GM21528 (cell line): ENCODE results near the gene RALGAPA2.
"Not testable (repeated sequence)": the region's sequence is repeated elsewhere in the genome, so short reads cannot be mapped to it uniquely, and the experiment has no call there.

Experiments used
- ATAC-seq: cut with Tn5 transposase; IDR thresholded peaks from one replicate; pipeline ENCODE4 v1.9.1; 2021; ENCODE audit warnings: mild to moderate bottlenecking, moderate library complexity; ENCODE audit not compliant: unreplicated experiment, low FRiP score

RALGAPA2 gene

DNA sequence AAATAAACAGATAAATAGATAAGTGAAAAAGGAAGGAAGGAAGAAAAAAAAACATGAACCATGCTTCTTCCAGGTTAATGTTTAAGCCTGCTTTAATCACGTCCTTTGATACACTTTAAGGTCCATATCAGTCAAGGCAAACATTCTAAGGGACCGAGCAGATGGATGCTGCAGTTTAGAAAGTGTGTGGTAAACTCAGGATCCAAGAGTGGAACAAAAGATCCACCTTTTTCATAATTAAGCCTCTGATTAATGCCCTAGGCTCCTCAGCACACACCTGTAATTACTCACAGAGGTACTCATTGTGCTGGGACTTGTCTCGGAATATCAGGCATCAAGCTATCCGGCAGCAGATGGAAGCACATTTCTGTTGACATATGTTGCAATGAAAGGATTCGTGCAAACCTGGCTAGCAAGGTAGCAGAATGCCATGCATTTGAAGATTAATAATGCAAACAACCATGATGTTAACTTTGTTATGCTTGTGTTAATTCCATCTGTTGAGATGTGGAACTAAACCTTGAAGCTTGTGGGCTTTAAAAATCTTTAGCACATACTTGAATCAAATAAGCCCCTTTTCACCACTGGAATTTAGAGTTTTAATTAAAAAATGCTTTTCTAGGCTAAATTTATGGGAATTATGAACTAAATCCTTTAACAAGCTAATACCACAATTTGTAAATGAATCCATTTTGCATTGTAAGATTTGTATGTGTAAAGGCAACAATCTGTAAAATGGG is 163.7 kb downstream of the RALGAPA2 start:
- no peak for ATAC-seq

DNA sequence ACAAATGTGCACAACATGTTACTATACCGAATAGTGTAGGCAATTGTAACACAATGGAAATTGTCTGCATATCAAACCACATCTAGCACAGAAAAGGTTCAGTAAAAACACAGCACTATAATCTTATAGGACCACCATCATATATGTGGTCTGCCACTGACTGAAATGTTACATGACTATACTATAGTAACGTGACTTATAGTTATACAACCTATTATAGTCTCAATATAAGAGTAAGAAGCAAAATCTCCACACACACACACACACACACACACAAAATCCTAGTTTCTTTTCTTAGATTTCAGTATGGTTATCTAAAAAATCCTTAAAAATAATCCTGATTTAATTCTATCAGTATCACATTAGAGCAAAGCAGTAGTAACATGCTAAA is 164.6 kb downstream of the RALGAPA2 start:
- ATAC-seq: no peak

DNA sequence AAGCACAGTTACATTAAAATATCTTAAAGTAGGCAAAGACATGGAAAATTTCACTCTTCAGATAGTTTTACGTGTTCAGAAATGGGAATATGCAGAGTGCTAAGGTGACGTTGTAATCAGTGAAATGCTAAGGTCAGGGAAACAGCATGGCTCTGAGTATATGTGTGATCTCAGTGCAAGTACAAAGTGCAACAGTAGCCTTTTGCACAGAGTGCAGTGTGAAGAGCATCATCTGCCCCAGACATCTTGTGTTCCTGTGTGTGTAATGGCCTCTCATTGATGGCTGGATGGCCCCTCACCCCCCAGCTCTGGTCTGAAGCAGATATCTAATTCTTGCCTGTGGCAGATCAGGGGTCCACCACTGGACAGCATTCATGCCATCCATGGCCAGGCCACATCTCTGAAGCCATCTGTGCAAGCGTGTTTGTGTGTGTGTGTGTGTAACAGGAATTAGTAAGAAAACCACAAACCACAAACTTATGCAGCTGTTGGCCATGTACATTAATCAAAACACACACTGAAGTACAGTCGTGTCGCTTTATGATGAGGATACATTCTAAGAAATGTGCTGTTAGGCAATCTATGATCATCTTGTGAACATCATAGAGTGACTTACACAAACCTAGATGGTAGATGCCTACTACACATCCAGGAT is 165.1 kb downstream of the RALGAPA2 start:
- no peak for ATAC-seq

DNA sequence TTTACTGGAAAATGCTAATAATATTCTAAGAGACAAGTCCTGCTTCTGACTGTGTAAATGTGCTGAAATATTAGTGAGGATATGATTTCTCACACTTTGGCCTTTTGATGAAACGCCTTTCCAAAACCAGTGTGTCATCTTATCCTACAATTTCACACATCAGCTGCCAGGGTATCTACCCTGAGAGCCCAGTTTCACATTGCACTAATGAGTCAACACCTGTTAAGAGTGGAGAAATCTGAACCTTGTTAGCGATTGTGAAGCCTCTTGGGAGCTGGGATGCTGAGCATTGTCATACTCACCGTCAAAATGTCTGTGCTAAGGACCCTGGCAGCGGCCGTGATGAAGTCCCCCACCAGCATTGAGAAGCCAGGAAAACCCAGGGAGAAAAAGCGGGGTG is 166.0 kb downstream of the RALGAPA2 start:
- no peak for ATAC-seq

DNA sequence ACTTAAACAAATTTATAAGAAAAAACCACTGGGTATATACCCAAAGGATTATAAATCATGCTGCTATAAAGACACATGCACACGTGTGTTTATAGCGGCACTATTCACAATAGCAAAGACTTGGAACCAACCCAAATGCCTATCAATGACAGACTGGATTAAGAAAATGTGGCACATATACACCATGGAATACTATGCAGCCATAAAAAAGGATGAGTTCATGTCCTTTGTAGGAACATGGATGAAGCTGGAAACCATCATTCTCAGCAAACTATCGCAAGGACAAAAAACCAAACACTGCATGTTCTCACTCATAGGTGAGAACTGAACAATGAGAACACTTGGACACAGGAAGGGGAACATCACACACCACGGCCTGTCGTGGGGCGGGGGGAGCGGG is 169.1 kb downstream of the RALGAPA2 start:
- ATAC-seq: not testable (repeated sequence)

DNA sequence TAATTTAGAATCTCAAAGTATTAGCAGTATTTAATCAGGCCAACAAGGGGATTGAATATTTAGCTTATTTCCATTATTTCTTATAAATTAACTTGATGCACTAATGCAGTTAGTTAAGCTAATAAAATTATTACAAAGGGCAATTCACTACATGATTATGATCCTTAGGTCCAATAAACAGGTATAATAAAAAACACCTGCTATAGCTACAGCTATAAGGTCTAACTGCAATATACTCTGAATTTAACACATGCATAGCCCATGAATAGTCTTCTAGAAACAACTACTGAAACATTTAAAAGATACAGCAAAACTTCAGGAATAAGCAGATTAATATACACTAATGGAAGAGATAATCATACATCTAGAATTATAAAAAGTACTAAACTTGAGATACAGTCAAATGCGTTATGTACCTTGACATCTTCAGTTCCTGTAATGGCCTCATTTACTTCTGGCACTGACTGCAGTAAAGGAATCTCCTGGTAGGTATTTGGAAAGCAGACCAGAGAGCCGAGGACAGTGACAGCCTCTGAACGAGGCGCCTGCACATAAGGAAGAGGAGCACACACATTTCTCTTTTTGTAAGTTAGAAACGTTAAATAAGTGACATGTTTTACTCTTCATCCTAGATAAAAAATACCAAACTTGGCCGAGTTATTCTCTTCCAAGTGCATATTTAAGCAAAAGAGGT is 176.1 kb downstream of the RALGAPA2 start:
- ATAC-seq: no peak

DNA sequence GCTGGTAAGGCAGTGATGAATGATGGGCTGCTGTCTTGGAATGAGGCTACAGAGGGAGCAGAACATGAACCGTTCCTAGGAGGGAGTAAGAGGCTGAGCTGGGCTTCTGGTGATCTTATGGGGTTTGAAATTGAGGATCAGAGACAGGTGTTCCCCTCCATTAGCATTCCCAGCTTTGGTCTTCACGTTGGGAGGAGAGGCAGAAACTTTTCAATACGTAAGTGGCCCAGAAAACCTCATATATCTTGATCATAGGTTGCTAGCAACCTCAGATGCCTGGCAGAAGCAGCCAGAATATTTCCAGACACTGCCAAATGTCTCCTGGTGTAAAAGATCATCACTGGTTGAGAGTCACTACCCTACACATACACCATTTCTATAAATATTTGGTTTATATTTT is 177.4 kb downstream of the RALGAPA2 start:
- no peak for ATAC-seq

DNA sequence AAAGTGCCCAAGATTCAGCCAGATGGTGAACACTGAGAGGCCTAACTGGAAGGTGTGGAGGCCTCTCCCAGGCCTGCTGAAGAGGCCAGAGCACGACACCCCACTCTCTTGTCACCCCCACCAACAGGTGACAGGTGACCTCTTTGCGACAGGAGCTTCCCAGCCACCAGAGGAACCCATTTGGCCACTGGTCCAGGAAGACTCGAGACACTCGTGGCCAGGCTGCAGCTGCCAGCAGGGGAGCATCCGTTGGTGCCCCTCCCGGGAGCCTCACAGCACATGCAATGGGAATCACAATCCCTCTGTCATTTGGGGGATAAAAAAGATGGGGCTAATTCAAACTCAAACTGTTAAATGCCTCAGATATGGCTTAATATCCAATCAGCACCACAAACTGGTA is 181.2 kb downstream of the RALGAPA2 start:
- ATAC-seq: no peak

DNA sequence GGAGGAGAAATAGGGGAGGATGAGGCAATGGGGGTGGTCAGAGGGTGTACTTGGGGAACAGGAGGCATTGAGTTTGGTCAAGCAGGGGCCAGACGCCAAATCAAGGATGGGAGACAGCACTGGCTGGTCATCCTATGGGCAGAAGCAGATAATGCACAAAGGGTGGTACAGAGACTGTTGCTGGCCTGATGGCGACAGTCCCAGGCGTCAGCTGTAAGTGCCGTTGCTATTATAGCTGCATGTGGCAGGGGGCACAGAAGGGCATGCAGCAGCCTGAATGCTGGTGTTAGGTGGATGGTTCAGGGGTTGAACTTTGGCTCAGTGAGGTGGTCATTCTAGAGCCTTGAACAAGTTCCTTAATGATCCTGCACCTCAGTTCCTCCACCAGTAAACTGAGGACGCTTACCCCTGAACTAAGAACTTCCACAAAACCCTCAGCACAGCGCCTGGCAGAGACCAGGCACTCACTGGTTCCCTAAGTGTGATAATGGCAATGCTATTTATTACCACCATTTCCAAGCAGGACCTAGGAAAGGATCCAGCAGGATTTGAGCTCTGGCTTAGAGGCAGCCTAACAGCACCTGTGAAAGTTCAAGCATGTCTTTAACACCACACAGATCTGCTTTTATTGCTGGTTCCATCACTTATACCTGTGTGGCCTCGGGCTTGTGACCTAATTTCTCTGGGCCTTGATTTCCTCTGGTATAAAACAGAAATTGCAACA is 181.9 kb downstream of the RALGAPA2 start:
- ATAC-seq: no peak

DNA sequence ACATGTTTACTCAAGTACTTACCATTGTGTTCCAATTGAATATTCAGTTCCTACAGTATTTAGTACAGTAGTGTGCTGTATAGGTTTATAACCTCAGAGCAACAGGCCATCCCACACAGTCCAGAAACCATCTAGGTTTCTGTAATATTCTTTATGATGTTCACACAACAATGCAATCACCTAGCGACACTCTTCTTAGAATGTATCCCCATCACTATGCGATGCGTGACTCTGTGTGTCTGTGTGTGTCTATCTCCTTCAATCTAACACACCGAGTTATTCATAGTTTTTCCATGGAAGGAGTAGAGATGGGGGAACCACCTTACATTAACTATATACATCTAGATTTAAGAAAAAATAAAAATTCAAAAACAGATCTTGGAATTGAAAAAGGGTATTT is 182.8 kb downstream of the RALGAPA2 start:
- ATAC-seq: no peak

DNA sequence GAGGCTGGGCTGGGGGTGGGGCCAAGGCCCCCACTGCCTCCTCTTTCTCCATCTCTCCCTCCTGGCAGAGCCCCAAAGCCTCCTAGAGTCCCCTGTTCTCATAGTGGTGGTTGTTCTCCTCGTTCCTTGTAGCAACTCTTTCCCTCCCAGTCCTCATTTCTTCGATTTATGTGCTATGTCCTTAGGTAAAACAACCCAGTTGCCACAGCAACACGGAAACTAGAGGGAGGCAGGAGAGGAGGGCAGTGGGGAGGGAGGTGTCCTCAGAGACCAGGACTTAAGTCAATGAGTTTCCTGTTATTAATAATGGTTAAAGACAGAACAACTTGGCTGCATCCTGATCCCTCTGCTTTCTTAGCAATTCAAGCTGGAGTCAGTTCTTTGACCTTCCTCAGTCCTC is 183.6 kb downstream of the RALGAPA2 start:
- ATAC-seq: no peak

DNA sequence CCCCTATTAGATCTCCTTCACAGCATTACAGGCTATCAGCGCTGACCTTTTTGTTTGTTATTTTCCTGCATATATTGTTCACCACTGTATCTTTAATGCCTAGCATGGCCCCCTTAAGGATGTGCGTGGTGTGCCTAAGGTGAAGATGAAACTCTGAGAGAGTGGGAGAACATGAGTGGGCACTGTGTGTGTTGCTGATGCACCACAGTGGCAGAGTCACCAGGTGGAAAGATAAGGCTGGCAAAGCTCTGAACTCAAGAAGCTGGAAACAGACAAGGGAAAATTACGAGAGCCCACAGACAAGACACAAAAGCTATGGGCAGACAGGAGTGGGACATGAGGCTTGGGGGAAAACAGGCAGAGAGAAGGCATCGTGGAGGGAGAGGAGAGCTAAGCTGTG is 184.8 kb downstream of the RALGAPA2 start:
- no peak for ATAC-seq

DNA sequence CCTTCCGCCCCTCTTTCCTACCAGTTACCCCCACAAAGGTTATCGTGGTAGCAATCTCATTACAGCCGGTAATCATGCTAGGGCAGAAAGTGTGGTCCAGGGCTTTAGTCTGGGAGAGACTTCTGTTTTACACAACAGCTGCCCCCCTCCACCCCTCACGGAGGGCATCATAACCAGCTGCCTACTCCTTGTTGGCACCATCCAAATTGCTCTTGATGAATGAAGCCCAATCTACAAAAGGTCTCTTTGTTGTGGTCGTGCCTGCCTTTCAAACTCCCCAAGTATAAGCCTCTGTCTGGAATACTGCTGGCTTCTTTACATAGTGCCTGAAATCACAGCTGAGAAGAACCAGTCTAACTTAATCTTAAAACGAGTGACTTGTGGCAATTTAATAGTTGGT is 186.7 kb downstream of the RALGAPA2 start:
- ATAC-seq: no peak

DNA sequence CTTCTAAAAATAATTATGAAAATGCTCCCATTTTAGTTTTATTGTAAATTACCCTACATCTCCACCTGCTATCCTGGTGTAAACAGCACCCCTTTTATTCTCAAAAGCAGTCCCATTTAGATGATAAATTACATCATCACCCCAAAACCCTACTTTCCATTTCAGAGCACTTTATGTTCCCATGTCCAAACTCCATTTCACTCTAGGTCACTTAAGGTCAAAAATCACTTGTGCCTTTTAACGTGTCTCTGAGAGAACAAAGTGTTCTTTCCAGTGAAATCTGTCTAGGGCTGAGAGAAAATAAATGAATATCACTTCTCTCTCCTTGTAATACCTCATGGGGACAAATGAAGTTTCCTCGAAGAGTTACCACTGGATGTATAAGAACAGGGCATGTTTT is 187.2 kb downstream of the RALGAPA2 start:
- ATAC-seq: no peak

DNA sequence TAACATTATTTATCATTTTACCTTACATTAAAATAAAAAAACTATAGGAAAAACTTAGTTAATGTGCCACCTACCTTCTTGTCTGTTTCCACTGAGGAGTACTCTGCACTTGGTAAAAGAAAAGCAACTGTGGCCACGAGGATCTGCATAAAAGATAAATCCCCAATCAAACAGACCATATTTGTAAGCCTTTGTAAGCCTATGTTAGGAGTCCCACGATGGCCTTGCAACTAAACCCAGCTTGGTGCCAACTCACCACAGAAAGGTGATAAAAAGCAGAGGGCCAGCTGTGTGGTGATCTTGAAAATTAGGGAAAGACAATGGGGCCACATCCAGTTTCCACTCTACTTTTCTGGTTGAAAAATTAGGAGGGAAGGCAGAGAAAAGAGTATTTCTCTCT is 187.7 kb downstream of the RALGAPA2 start:
- ATAC-seq: no peak

DNA sequence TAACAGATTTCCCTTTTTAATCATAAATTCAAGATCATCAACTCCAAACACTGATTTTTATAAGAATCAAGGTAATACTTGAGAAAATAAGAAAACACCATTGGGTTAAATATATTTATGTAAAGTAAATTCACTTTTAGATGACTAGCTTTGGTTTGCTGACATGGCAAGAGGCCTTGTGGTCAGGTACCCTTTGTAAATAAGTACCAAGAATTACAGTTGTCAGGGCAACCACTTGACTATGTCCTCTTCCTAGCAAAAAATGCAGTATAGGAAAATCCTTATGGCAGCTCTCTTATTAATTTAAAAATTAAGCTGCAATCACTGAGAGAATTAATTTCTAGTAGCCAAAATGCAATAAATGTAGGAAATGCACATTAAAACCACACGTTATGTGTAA is 190.7 kb downstream of the RALGAPA2 start:
- ATAC-seq: no peak

DNA sequence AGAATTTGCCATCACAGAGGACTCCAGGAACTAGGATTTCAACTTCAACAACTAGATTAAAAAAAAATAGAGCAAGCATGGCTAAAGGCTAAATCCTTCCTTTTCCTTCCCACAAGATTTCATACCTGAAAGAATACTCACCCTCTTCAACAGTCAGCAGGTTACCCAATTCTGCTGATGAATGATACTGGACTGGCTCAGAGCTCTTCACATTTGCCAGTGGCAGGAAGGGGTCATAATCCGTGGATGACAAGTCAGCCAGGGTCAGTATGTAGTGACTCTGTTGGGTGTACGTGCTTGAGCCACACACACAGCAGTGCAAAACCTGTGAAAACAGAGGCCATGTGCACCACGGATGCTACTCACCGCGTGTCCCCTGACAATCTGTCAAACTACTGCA is 191.7 kb downstream of the RALGAPA2 start:
- ATAC-seq: no peak

DNA sequence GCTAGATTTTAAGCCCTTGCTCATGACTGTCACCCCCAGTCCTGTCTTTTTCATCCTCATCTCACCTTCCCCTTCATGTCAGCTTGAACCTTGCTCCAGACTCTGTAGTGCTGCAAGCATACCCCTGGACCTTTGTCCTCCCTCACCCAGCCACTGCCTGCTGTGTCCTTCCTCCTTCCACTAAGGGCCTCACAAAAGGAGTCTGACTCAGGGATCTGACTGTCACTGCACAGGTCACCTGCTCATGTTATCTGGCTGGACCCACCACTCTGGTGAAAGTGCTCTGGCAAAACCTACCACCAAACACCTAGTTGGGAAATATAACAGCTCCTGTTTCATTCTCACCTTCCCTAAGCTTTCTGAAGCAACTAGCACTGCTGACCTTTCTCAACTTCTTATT is 193.2 kb downstream of the RALGAPA2 start:
- no peak for ATAC-seq

DNA sequence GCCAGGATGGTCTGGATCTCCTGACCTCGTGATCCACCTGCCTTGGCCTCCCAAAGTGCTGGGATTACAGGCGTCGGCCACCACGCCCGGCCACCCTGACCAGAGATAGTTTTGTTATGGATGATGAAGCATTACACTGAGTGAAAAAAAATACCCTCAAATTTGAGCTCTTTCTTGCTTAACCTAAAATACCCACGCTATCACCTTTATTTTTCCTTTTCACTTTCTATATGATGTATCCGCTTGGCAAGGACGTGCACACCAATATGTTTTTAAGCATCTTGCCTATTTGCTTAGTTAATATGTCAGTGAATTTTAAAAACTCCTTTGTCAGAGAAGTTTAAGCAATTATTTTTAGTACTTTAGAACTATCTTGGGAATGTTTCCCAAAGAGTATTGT is 194.2 kb downstream of the RALGAPA2 start:
- no peak for ATAC-seq

DNA sequence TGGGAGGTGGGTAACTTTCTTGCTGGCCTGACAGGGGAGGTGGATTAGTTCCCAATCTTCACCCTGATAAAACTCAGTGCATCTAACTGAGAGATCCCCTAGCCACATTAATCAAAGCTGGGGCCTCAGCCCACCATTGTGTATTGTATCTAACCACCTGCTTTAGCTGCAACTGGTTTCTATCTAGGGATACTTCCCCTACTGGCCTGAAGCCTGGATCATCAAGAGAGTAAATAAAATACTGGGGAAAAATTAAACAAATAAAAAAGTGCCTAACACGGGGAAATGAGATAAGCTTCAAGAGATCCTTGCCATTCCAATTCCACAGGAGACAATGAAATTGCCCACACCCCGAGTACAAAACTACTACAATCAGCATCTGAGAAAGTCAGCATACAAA is 195.1 kb downstream of the RALGAPA2 start:
- ATAC-seq: no peak

DNA sequence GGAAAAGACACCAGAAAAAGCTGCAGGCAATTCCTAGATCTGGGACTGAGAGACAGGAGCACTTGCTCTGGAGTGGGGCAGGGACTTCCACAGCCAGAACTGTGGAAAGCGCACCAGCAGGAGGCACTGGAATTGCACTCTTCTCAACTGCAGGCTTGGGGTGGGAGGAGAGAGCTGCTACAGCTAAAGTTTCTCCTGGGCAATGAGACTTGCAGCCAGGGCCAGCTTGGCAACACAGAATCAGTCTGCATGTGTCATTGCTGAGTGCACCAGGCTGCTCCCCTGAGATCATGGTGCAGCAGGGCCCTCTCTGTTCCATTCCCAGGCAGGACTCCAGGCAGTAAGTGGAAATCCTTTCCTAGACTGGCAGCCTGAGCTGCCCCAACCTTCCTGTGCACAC is 198.7 kb downstream of the RALGAPA2 start:
- no peak for ATAC-seq
